Subcutaneous adipose tissue (tissue), 4 donors: ENCODE data around the gene RNF148. TPM values are rescaled to one million over a fixed set of nuclear protein-coding genes. Genes with fewer than 3 reads are reported as not detected.

ENCODE experiments used
- CTCF ChIP-seq: fragments of 450-650 bp; IDR thresholded peaks from one replicate; pipeline ENCODE4 v1.5.1; 2016; ENCODE audit warnings: low read depth, mild to moderate bottlenecking, control low read depth, antibody characterized with exemption, moderate library complexity
- total RNA-seq, 4 donors: library from RNA; depleted of rRNA; stranded (reverse); fragments of >200 nt; gene quantifications; one replicate each; pipeline ENCODE4 v1.1.0, GENCODE V29; 2016

Gene RNF148
- total RNA-seq, 4 donors from 2014 or later: 0.85 to 8.1 (median 2.4) TPM

GRCh38 chr7:122727759-122728158, 25.0 kb upstream of the RNF148 start:
- TF ChIP-seq CTCF: no peak

- TF ChIP-seq CTCF: no peak
Measured at GRCh38 chr7:122727354-122727753, 24.6 kb upstream of the RNF148 start.

- TF ChIP-seq CTCF: no peak
Measured at GRCh38 chr7:122726881-122727280, 24.2 kb upstream of the RNF148 start.

GRCh38 chr7:122724366-122724765, 21.6 kb upstream of the RNF148 start:
- TF ChIP-seq CTCF: no peak

GRCh38 chr7:122719010-122719578, 16.4 kb upstream of the RNF148 start:
- TF ChIP-seq CTCF: no peak

GRCh38 chr7:122717356-122718089, 14.8 kb upstream of the RNF148 start:
- TF ChIP-seq CTCF: no peak

GRCh38 chr7:122715183-122715582, 12.5 kb upstream of the RNF148 start:
- TF ChIP-seq CTCF: no peak
